ENCODE measurements around the gene WDR18.

WDR18 gene

GRCh38 chr19:986083-986482, 1.9 kb downstream of the WDR18 start:
- no peak for DNase-seq
- no peak overlapping the region for H3K27ac Mint-ChIP-seq
- no peak for ATAC-seq (replicated peaks)
- no peaks in the 10 kb centered on the region for H3K9me3 Mint-ChIP-seq
- H3K4me1 Mint-ChIP-seq, result peaks cover 21 to 27% of the 10 kb centered on the region in 2 donors
- H3K4me3 Mint-ChIP-seq, result peak overlapping the region in 1 of 2 donors; percentile 98
- peaks cover 34 to 41% of the 10 kb centered on the region in 2 donors for H3K36me3 Mint-ChIP-seq
- no peaks in the 10 kb centered on the region for H3K27me3 Mint-ChIP-seq

- Mint-ChIP-seq H3K4me1 (peaks cover 21 to 27% of the 10 kb centered on the region in 2 donors), H3K36me3 (peaks cover 37 to 49% of the 10 kb centered on the region in 2 donors), H3K9me3 (no peaks in the 10 kb centered on the region), H3K27ac (no peak overlapping the region), H3K27me3 (no peaks in the 10 kb centered on the region), H3K4me3 (no peak overlapping the region)
- DNase-seq (no peak), ATAC-seq (replicated peaks) (no peak)
Measured at GRCh38 chr19:988081-988480, 3.9 kb downstream of the WDR18 start.

GRCh38 chr19:988510-988909, 4.4 kb downstream of the WDR18 start:
- no peak overlapping the region for H3K27ac Mint-ChIP-seq
- no peak for ATAC-seq (replicated peaks)

GRCh38 chr19:989381-990081, 5.4 kb downstream of the WDR18 start:
- DNase-seq (no peak), ATAC-seq (replicated peaks) (no peak)
- peaks cover 15 to 18% of the 10 kb centered on the region in 2 donors for H3K4me1 Mint-ChIP-seq
- no peak overlapping the region for H3K4me3 Mint-ChIP-seq
- no peaks in the 10 kb centered on the region for H3K27me3 Mint-ChIP-seq
- no peaks in the 10 kb centered on the region for H3K9me3 Mint-ChIP-seq
- H3K27ac Mint-ChIP-seq, result peak overlapping the region; percentile 47
- H3K36me3 Mint-ChIP-seq, result peaks cover 40 to 57% of the 10 kb centered on the region in 2 donors

More at GRCh38 chr19:988510-988909, 4.4 kb downstream of the WDR18 start:
- no peak overlapping the region for H3K4me3 Mint-ChIP-seq
- no peaks in the 10 kb centered on the region for H3K27me3 Mint-ChIP-seq
- H3K9me3 Mint-ChIP-seq, result no peaks in the 10 kb centered on the region
- peaks cover 21 to 25% of the 10 kb centered on the region in 2 donors for H3K4me1 Mint-ChIP-seq
- peaks cover 40 to 52% of the 10 kb centered on the region in 2 donors for H3K36me3 Mint-ChIP-seq
- DNase-seq, result no peak

GRCh38 chr19:990119-990571, 6.0 kb downstream of the WDR18 start:
- H3K36me3 Mint-ChIP-seq, result peaks cover 40 to 52% of the 10 kb centered on the region in 2 donors
- DNase-seq (no peak), ATAC-seq (replicated peaks) (no peak)
- H3K4me1 Mint-ChIP-seq, result peaks cover 9 to 12% of the 10 kb centered on the region in 2 donors
- no peak overlapping the region for H3K4me3 Mint-ChIP-seq
- H3K9me3 Mint-ChIP-seq, result no peaks in the 10 kb centered on the region
- no peak overlapping the region for H3K27ac Mint-ChIP-seq
- H3K27me3 Mint-ChIP-seq, result no peaks in the 10 kb centered on the region

GRCh38 chr19:990746-991145, 6.6 kb downstream of the WDR18 start:
- ATAC-seq (replicated peaks) (no peak), DNase-seq (no peak)
- Mint-ChIP-seq H3K4me3 (no peak overlapping the region), H3K27me3 (no peaks in the 10 kb centered on the region), H3K4me1 (peaks cover 3 to 6% of the 10 kb centered on the region in 2 donors), H3K9me3 (no peaks in the 10 kb centered on the region), H3K36me3 (peaks cover 38 to 55% of the 10 kb centered on the region in 2 donors), H3K27ac (no peak overlapping the region)

- Mint-ChIP-seq H3K9me3 (no peaks in the 10 kb centered on the region), H3K27me3 (peaks cover 4 to 5% of the 10 kb centered on the region in 2 donors), H3K4me3 (no peak overlapping the region), H3K36me3 (peaks cover 37 to 60% of the 10 kb centered on the region in 2 donors), H3K27ac (no peak overlapping the region), H3K4me1 (peaks cover 5 to 8% of the 10 kb centered on the region in 2 donors)
- ATAC-seq (replicated peaks) (peak; percentile 59 to 68), DNase-seq (no peak)
Measured at GRCh38 chr19:991174-991931, 7.2 kb downstream of the WDR18 start.

GRCh38 chr19:991932-992669, 8.0 kb downstream of the WDR18 start:
- Mint-ChIP-seq H3K9me3 (no peaks in the 10 kb centered on the region), H3K36me3 (peaks cover 32 to 55% of the 10 kb centered on the region in 2 donors), H3K27ac (no peak overlapping the region), H3K4me3 (no peak overlapping the region), H3K4me1 (peaks cover 7 to 8% of the 10 kb centered on the region in 2 donors), H3K27me3 (peaks cover 11 to 12% of the 10 kb centered on the region in 2 donors)
- no peak for ATAC-seq (replicated peaks)
- no peak for DNase-seq

GRCh38 chr19:992670-993055, 8.5 kb downstream of the WDR18 start:
- H3K4me3 Mint-ChIP-seq, result no peak overlapping the region
- ATAC-seq (replicated peaks) (no peak), DNase-seq (no peak)
- no peaks in the 10 kb centered on the region for H3K9me3 Mint-ChIP-seq
- peaks cover 32 to 54% of the 10 kb centered on the region in 2 donors for H3K36me3 Mint-ChIP-seq
- no peak overlapping the region for H3K27ac Mint-ChIP-seq
- peaks cover 12 to 18% of the 10 kb centered on the region in 2 donors for H3K27me3 Mint-ChIP-seq
- peaks cover 7 to 8% of the 10 kb centered on the region in 2 donors for H3K4me1 Mint-ChIP-seq

- Mint-ChIP-seq H3K4me1 (peaks cover 5 to 8% of the 10 kb centered on the region in 2 donors), H3K27ac (no peak overlapping the region), H3K27me3 (peaks cover 17 to 24% of the 10 kb centered on the region in 2 donors), H3K36me3 (peaks cover 27 to 49% of the 10 kb centered on the region in 2 donors), H3K9me3 (no peaks in the 10 kb centered on the region), H3K4me3 (no peak overlapping the region)
- no peak for DNase-seq
- no peak for ATAC-seq (replicated peaks)
Measured at GRCh38 chr19:993361-993830, 9.3 kb downstream of the WDR18 start.

GRCh38 chr19:993831-994393, 9.8 kb downstream of the WDR18 start:
- ATAC-seq (replicated peaks), result no peak
- peaks cover 22 to 44% of the 10 kb centered on the region in 2 donors for H3K36me3 Mint-ChIP-seq
- peaks cover 7 to 10% of the 10 kb centered on the region in 2 donors for H3K4me1 Mint-ChIP-seq
- peaks cover 21 to 28% of the 10 kb centered on the region in 2 donors for H3K27me3 Mint-ChIP-seq
- H3K27ac Mint-ChIP-seq, result no peak overlapping the region
- no peak for DNase-seq
- H3K9me3 Mint-ChIP-seq, result no peaks in the 10 kb centered on the region
- H3K4me3 Mint-ChIP-seq, result no peak overlapping the region

GRCh38 chr19:994516-994915, 10.4 kb downstream of the WDR18 start:
- peaks cover 27 to 34% of the 10 kb centered on the region in 2 donors for H3K27me3 Mint-ChIP-seq
- DNase-seq (no peak), ATAC-seq (replicated peaks) (no peak)
- H3K9me3 Mint-ChIP-seq, result peaks cover 0 to 4% of the 10 kb centered on the region in 2 donors
- peaks cover 22 to 42% of the 10 kb centered on the region in 2 donors for H3K36me3 Mint-ChIP-seq
- H3K4me1 Mint-ChIP-seq, result peaks cover 11 to 14% of the 10 kb centered on the region in 2 donors
- H3K4me3 Mint-ChIP-seq, result no peak overlapping the region
- no peak overlapping the region for H3K27ac Mint-ChIP-seq

- ATAC-seq (replicated peaks) (no peak), DNase-seq (no peak)
- Mint-ChIP-seq H3K9me3 (peaks cover 0 to 4% of the 10 kb centered on the region in 2 donors), H3K27ac (no peak overlapping the region), H3K4me3 (no peak overlapping the region), H3K27me3 (peaks cover 27 to 35% of the 10 kb centered on the region in 2 donors), H3K4me1 (peaks cover 11 to 14% of the 10 kb centered on the region in 2 donors), H3K36me3 (peaks cover 16 to 41% of the 10 kb centered on the region in 2 donors)
Measured at GRCh38 chr19:995051-995827, 11.1 kb downstream of the WDR18 start.
